HFF-Myc (cell line): ENCODE measurements around the gene KRT37.

Experiments used
- DNase-seq: peaks from one replicate; pipeline ENCODE4 v3.0.0-alpha.2; 2011; ENCODE audit warnings: low read depth; ENCODE audit errors: extremely low read depth
- H3K4me3 ChIP-seq: replicated peaks from 2 replicates; pipeline ENCODE4 v1.5.1; 2011; ENCODE audit warnings: low read depth, mild to moderate bottlenecking, control low read depth, low read length
- TF ChIP-seq, protein P1 (sequence below): IDR thresholded peaks from 2 replicates; pipeline ENCODE4 v1.5.1; 2012; ENCODE audit warnings: mild to moderate bottlenecking, low read depth, low read length, control low read depth; ENCODE audit errors: missing control alignments

Gene KRT37

GRCh38 chr17:41424111-41424635, at the start of gene KRT37:
Gene KRT37, minus strand, starts transcription at chr17:41424585. Its CDS starts 62 bp downstream, at chr17:41424523.
- TF ChIP-seq, protein P1, sequence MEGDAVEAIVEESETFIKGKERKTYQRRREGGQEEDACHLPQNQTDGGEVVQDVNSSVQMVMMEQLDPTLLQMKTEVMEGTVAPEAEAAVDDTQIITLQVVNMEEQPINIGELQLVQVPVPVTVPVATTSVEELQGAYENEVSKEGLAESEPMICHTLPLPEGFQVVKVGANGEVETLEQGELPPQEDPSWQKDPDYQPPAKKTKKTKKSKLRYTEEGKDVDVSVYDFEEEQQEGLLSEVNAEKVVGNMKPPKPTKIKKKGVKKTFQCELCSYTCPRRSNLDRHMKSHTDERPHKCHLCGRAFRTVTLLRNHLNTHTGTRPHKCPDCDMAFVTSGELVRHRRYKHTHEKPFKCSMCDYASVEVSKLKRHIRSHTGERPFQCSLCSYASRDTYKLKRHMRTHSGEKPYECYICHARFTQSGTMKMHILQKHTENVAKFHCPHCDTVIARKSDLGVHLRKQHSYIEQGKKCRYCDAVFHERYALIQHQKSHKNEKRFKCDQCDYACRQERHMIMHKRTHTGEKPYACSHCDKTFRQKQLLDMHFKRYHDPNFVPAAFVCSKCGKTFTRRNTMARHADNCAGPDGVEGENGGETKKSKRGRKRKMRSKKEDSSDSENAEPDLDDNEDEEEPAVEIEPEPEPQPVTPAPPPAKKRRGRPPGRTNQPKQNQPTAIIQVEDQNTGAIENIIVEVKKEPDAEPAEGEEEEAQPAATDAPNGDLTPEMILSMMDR, result no peak
- H3K4me3 ChIP-seq, result no peak within 1 kb of the TSS
- DNase-seq, result no peak

DNA sequence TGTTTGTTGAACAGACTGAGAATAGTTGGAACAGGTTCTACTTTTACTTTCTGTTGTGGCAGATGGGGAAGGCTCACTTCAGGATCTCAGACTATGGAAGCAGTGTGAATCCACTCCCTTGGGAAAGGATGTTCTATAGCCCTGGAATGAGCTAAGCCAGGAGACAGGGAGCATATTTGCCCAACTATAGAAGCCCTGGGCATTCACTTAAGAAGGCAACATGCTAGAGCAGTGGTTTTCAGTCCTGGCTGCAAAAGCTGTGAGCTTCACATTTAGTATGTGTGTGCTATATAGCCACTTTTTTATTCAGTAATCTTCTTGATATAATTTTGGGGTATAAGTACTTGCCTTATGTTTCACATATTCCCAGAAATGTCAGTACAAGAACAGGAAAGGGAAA, 44.0 kb upstream of the KRT37 start:
- no peak overlapping the region for H3K4me3 ChIP-seq
- TF ChIP-seq, protein P1, result no peak
- DNase-seq, result no peak

- TF ChIP-seq, protein P1, result no peak
- H3K4me3 ChIP-seq, result no peak overlapping the region
- DNase-seq, result no peak
Measured at GRCh38 chr17:41467561-41467960, 43.2 kb upstream of the KRT37 start.

- H3K4me3 ChIP-seq, result no peak within 1 kb of the TSS
- no peak for DNase-seq
- TF ChIP-seq, protein P1, result no peak
Measured at GRCh38 chr17:41466988-41467387, 42.6 kb upstream of the KRT37 start, which contains the start of gene KRT32. Gene KRT32, minus strand, starts transcription at chr17:41467386. Its CDS starts 61 bp downstream, at chr17:41467325.

DNA sequence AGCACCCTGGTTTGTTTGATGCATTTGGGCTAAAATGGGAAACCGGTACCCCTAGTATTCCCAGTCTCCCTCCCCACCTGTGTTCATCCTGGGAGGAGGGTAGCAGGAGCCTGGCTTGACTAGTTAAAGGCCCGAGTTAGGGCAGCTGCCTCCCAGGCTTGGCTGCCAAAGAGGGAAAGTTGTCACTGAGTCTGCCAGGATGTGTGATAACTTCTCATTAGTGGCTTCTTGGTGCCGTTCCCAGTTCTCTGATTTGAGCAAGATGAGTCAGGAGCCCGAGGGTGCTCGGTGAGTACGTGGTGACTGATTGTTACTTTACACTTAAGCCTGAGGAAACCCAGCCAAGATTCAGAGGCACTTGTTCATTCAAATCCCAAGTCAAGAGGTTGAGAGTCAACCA, 40.3 kb upstream of the KRT37 start:
- TF ChIP-seq, protein P1, result no peak
- peak; percentile 58 for DNase-seq
- no peak overlapping the region for H3K4me3 ChIP-seq

DNA sequence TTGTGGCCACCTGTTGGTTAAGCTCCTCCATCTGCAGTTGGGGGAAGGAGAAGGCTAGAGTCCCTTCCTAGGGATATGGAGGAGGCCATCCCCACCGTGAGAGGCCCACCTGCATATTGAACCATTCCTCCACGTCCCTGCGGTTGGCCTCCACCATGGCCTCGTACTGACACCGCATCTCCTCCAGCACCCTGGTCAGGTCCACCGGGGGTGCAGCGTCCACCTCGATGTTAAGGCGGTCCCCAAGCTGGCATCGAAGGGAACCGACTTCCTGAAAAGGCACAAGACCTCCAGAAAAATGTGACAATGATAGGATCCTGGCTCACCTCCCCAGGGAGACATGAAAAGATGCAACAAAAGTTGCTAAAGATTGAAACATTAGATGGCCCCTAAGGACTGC, 39.8 kb upstream of the KRT37 start:
- no peak for DNase-seq
- TF ChIP-seq, protein P1, result no peak
- H3K4me3 ChIP-seq, result no peak overlapping the region

DNA sequence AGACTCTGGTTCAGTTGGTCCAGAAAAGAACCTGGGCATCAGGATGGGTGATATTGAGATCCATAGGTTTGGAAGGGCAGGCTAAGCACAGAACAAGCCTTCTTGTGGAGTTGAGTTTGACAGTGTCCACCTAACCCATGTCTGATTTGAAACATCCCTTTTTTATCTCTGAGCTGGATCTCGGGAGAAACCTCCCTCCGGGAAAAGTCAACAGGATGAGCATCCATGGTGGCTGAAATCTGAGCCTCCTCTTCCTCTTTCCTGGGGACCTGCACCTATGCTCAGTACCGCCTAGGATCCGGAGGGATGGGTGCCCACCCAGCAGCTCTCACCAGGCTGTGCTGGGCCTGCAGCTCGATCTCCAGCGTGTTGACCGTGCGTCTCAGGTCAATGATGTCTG, 39.4 kb upstream of the KRT37 start:
- H3K4me3 ChIP-seq, result no peak overlapping the region
- TF ChIP-seq, protein P1, result no peak
- DNase-seq, result no peak
